ENCODE results near the gene ADH7. TPM values are rescaled to one million over a fixed set of nuclear protein-coding genes. Genes with fewer than 3 reads are reported as not detected.

Gene ADH7
- total and polyA plus RNA-seq, 2 of the 13 experiments (the other 11 are each of a cell fraction or from before 2014, with no cell fraction given) = not detected

DNA sequence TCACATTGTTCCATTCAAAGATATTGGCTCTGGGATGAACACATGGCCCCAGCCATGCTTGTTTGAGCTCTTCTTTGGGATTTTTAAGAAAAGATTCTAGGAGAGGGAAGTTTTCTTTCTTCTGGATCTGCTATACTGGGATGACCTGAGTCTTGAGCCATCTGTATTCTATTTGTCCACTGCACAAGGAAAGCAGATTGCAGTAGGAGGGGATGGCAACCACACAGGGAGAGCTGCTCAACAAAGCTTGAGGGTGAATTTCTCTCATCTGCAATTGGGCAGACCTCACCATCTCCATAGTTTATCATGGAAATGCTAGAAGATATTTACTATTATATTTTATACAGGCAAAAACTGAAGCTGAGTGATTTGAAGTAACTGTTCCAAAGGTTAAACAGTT is 34.3 kb downstream of the ADH7 start:
- H3K79me2 ChIP-seq (ENCODE audit: insufficient read depth, low read length) = no peaks in the 10 kb centered on the region
- no TSS peak for BruUV-seq (replicated peaks)
- peaks cover 45% of the 10 kb centered on the region for H3K4me1 ChIP-seq (ENCODE audit: insufficient read depth, low read length)
- ATAC-seq (no peak), FAIRE-seq (no peak), DNase-seq (ENCODE audit: low spot score) (no peak)
- H3K27me3 ChIP-seq (ENCODE audit: control insufficient read depth in 1 of 2, insufficient read depth in 2 of 2, low read length in 2 of 2) = no peaks in the 10 kb centered on the region
- no peak overlapping the region for H3K4me3 ChIP-seq (replicated peaks in 1 of 3; ENCODE audit: insufficient read depth in 1 of 3, low read depth in 2 of 3, low read length in 3 of 3)
- in situ Hi-C loops (cut with HindIII; ENCODE audit: extremely low pct_ligation_motif_present, low pct_unique_long_range_greater_than_20kb) = no loop called here
- H3K4me2 ChIP-seq (ENCODE audit: low read depth, low read length) = no peak overlapping the region
- ChIA-PET POLR2A (interaction anchor here (1.1 to 1.3 kb wide), 2 partner anchors 257 to 313 kb away, joined by 3 read pairs; partner anchors contain the start of genes ADH4 and ADH5), CTCF (ENCODE audit: low intra/inter-chr PET ratio, low total read pairs) (no interaction called here)
- H4K20me1 ChIP-seq (ENCODE audit: insufficient read depth, low read length) = no peaks in the 10 kb centered on the region
- H3K9ac ChIP-seq (ENCODE audit: insufficient read depth, low read depth, low read length) = no peak overlapping the region
- H3K9me3 ChIP-seq (ENCODE audit: low read length) = peaks cover 5% of the 10 kb centered on the region; the same call in 1 of the 2 replicates
- no peak overlapping the region for H3K27ac ChIP-seq (ENCODE audit: extremely low read length, insufficient read depth, low read length)
- H2AFZ ChIP-seq (ENCODE audit: low read length) = no peak overlapping the region
- intact Hi-C loops (cut with micrococcal nuclease; ENCODE audit: unreplicated experiment) = loop anchor here (5.0 to 10.0 kb wide), 2 partner anchors 184 to 466 kb away; partner anchors contain the start of gene ADH6
- H3K36me3 ChIP-seq (replicated peaks in 1 of 2; ENCODE audit: control insufficient read depth in 1 of 2, insufficient read depth in 2 of 2, low read length in 2 of 2) = no peaks in the 10 kb centered on the region
- no peak for TF ChIP-seq GATA4 (IDR thresholded peaks at IDR 0.05; ENCODE audit: borderline replicate concordance, low read depth)
- no peak for TF ChIP-seq CEBPB (IDR thresholded peaks at IDR 0.05; ENCODE audit: borderline replicate concordance, low read depth, low read length)
- no peak for TF ChIP-seq ZNF232 (CRISPR knock-in tag; IDR thresholded peaks at IDR 0.05; ENCODE audit: borderline replicate concordance)
- no peak for TF ChIP-seq REL (CRISPR knock-in tag; conservative IDR thresholded peaks at IDR 0.05)
- no peak for TF ChIP-seq ZNF136 (CRISPR knock-in tag; IDR thresholded peaks at IDR 0.05; ENCODE audit: low read depth)

DNA sequence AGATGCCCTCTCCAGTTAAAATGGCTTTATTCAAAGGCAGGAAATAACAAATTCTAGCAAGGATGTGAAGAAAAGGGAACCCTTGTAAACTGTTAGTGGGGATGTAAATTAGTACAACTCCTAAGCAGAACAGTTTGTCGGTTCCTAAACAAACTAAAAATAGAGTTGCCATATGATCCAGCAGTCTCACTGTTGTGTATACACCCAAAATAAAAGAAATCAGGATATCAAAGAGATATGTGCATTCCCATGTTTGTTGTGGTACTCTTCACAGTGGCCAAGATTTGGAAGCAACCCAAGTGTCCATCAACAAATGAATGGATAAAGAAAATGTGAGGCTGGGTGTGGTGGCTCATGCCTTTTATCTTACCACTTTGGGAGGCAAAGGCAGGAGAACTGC is 36.1 kb downstream of the ADH7 start:
- POLR2A ChIA-PET = no interaction called here
- in situ Hi-C loops (cut with HindIII; ENCODE audit: extremely low pct_ligation_motif_present, low pct_unique_long_range_greater_than_20kb) = no loop called here

More for the DNA sequence above, 36.1 kb downstream of the ADH7 start:
- DNase-seq (ENCODE audit: low spot score) (no peak), ATAC-seq (no peak), FAIRE-seq (no peak)
- no peaks in the 10 kb centered on the region for H3K36me3 ChIP-seq (replicated peaks in 1 of 2; ENCODE audit: control insufficient read depth in 1 of 2, insufficient read depth in 2 of 2, low read length in 2 of 2)
- no peak overlapping the region for H3K27ac ChIP-seq (ENCODE audit: extremely low read length, insufficient read depth, low read length)
- CTCF ChIA-PET (ENCODE audit: low intra/inter-chr PET ratio, low total read pairs) = no interaction called here
- peaks cover 35% of the 10 kb centered on the region for H3K4me1 ChIP-seq (ENCODE audit: insufficient read depth, low read length)
- peaks cover 5% of the 10 kb centered on the region; the same call in 1 of the 2 replicates for H3K9me3 ChIP-seq (ENCODE audit: low read length)
- no peaks in the 10 kb centered on the region for H4K20me1 ChIP-seq (ENCODE audit: insufficient read depth, low read length)
- no peak overlapping the region for H3K9ac ChIP-seq (ENCODE audit: insufficient read depth, low read depth, low read length)
- 93% methylated on average over 1 of the region's 1 CpG for WGBS (ENCODE audit: low lambda C conversion rate)
- H3K4me3 ChIP-seq (replicated peaks in 1 of 3; ENCODE audit: insufficient read depth in 1 of 3, low read depth in 2 of 3, low read length in 3 of 3) = no peak overlapping the region
- no peaks in the 10 kb centered on the region for H3K27me3 ChIP-seq (ENCODE audit: control insufficient read depth in 1 of 2, insufficient read depth in 2 of 2, low read length in 2 of 2)
- H3K4me2 ChIP-seq (ENCODE audit: low read depth, low read length) = no peak overlapping the region
- TF ChIP-seq ZNF605 (CRISPR knock-in tag; IDR thresholded peaks at IDR 0.05) = no peak
- TF ChIP-seq, protein P1, sequence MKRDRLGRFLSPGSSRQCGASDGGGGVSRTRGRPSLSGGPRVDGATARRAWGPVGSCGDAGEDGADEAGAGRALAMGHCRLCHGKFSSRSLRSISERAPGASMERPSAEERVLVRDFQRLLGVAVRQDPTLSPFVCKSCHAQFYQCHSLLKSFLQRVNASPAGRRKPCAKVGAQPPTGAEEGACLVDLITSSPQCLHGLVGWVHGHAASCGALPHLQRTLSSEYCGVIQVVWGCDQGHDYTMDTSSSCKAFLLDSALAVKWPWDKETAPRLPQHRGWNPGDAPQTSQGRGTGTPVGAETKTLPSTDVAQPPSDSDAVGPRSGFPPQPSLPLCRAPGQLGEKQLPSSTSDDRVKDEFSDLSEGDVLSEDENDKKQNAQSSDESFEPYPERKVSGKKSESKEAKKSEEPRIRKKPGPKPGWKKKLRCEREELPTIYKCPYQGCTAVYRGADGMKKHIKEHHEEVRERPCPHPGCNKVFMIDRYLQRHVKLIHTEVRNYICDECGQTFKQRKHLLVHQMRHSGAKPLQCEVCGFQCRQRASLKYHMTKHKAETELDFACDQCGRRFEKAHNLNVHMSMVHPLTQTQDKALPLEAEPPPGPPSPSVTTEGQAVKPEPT (CRISPR knock-in tag; IDR thresholded peaks at IDR 0.05; ENCODE audit: low read depth) = no peak
- no peak for TF ChIP-seq HDAC2 (CRISPR knock-in tag; IDR thresholded peaks at IDR 0.05)
- TF ChIP-seq ARHGAP35 (CRISPR knock-in tag; IDR thresholded peaks at IDR 0.05; ENCODE audit: borderline replicate concordance) = no peak
- no peak for TF ChIP-seq KDM3A (CRISPR knock-in tag; IDR thresholded peaks at IDR 0.05; ENCODE audit: low read depth)
- no peak for TF ChIP-seq MLLT10 (CRISPR knock-in tag; IDR thresholded peaks at IDR 0.05)
- BruUV-seq (replicated peaks) = no TSS peak
- intact Hi-C loops (cut with micrococcal nuclease; ENCODE audit: unreplicated experiment) = no loop called here
- H2AFZ ChIP-seq (ENCODE audit: low read length) = no peak overlapping the region
- no peaks in the 10 kb centered on the region for H3K79me2 ChIP-seq (ENCODE audit: insufficient read depth, low read length)

Measured in HepG2 (cell line).